Activated B cell treated with CpG ODN at 0.5 μM for 24 hours (primary cell): ENCODE measurements around the gene CHI3L1. TPM values are rescaled to one million over a fixed set of nuclear protein-coding genes. Genes with fewer than 3 reads are reported as not detected.

Experiments used
- ATAC-seq: fragments of 200-7000 bp; cut with Tn5 transposase; one replicate; pipeline ENCODE4 v1.10.0; 2021; ENCODE audit warnings: low read depth, mild to moderate bottlenecking, moderate library complexity
- CTCF ChIA-PET: fragments of 350-600 bp; sonication (Branson Sonifier 250); formaldehyde crosslinking; loops from one replicate; lab custom pipeline; 2021; ENCODE audit warnings: antibody characterized with exemption; lab: Charles Lee
- POLR2A ChIA-PET: fragments of 350-600 bp; sonication (Branson Sonifier 250); formaldehyde crosslinking; loops from one replicate; lab custom pipeline; 2021; ENCODE audit warnings: antibody characterized with exemption; lab: Charles Lee
- DNase-seq: peaks from one replicate; pipeline ENCODE4 v3.0.0; 2022
- H3K27ac Mint-ChIP-seq: one replicate; pipeline ENCODE4 v1.8.0; 2020; ENCODE audit warnings: mixed read lengths
- H3K27me3 Mint-ChIP-seq: one replicate; pipeline ENCODE4 v1.8.0; 2021; ENCODE audit warnings: mixed read lengths
- H3K36me3 Mint-ChIP-seq: one replicate; pipeline ENCODE4 v1.8.0; 2021; ENCODE audit warnings: low read depth, mixed read lengths
- H3K4me1 Mint-ChIP-seq: one replicate; pipeline ENCODE4 v1.8.0; 2021; ENCODE audit warnings: mixed read lengths
- H3K4me3 Mint-ChIP-seq: one replicate; pipeline ENCODE4 v1.8.0; 2020; ENCODE audit warnings: mild to moderate bottlenecking, mixed read lengths
- H3K9me3 Mint-ChIP-seq: one replicate; pipeline ENCODE4 v1.8.0; 2020; ENCODE audit warnings: mixed read lengths
- intact Hi-C: fragments of 100-400 bp; cut with micrococcal nuclease; formaldehyde crosslinking; loops from one replicate; pipeline ENCODE4 v1.15.1; 2024
- total RNA-seq: library from RNA; stranded (reverse); gene quantifications from 2 replicates; pipeline ENCODE4 v1.2.3, GENCODE V29; 2022
- TF ChIP-seq, protein P1 (sequence below): fragments of 200-600 bp; IDR thresholded peaks from one replicate; pipeline ENCODE4 v1.8.0; 2022; ENCODE audit warnings: antibody characterized with exemption, mild to moderate bottlenecking

CHI3L1 gene
- total RNA-seq, 1 donor from 2014 or later = 0.38 TPM

DNA sequence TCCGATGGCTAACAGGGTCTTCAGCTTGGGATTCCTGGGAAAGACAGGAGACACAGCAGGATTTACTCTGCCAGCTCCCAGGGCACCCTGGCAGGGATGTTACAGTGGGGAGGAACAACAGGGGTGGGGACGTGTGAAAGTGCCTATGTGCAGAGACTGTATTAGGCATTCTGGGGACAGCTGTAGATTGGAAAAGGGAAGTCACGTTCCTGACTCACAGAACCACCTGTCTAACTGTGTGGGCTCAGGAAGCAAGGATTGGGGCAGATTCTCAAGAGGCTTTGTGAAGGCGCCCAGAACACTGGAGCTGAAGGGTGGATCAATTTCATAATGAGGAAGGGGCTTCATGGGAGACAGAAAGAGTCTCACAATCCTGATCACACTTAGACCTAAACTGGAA lies 38.6 kb upstream of the CHI3L1 start:
- intact Hi-C loops = no loop called here
- no peaks in the 10 kb centered on the region for H3K9me3 Mint-ChIP-seq
- DNase-seq (no peak), ATAC-seq (no peak)
- H3K4me3 Mint-ChIP-seq = no peak overlapping the region
- no peak overlapping the region for H3K27ac Mint-ChIP-seq
- CTCF ChIA-PET = interaction anchor here (1.3 to 1.6 kb wide), 2 partner anchors 9 to 186 kb away, joined by 5 to 8 read pairs; no protein-coding TSS in a partner anchor
- POLR2A ChIA-PET = no interaction called here
- H3K27me3 Mint-ChIP-seq = peaks cover 14% of the 10 kb centered on the region
- no peaks in the 10 kb centered on the region for H3K36me3 Mint-ChIP-seq
- TF ChIP-seq, protein P1, sequence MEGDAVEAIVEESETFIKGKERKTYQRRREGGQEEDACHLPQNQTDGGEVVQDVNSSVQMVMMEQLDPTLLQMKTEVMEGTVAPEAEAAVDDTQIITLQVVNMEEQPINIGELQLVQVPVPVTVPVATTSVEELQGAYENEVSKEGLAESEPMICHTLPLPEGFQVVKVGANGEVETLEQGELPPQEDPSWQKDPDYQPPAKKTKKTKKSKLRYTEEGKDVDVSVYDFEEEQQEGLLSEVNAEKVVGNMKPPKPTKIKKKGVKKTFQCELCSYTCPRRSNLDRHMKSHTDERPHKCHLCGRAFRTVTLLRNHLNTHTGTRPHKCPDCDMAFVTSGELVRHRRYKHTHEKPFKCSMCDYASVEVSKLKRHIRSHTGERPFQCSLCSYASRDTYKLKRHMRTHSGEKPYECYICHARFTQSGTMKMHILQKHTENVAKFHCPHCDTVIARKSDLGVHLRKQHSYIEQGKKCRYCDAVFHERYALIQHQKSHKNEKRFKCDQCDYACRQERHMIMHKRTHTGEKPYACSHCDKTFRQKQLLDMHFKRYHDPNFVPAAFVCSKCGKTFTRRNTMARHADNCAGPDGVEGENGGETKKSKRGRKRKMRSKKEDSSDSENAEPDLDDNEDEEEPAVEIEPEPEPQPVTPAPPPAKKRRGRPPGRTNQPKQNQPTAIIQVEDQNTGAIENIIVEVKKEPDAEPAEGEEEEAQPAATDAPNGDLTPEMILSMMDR = no peak
- H3K4me1 Mint-ChIP-seq = no peaks in the 10 kb centered on the region

DNA sequence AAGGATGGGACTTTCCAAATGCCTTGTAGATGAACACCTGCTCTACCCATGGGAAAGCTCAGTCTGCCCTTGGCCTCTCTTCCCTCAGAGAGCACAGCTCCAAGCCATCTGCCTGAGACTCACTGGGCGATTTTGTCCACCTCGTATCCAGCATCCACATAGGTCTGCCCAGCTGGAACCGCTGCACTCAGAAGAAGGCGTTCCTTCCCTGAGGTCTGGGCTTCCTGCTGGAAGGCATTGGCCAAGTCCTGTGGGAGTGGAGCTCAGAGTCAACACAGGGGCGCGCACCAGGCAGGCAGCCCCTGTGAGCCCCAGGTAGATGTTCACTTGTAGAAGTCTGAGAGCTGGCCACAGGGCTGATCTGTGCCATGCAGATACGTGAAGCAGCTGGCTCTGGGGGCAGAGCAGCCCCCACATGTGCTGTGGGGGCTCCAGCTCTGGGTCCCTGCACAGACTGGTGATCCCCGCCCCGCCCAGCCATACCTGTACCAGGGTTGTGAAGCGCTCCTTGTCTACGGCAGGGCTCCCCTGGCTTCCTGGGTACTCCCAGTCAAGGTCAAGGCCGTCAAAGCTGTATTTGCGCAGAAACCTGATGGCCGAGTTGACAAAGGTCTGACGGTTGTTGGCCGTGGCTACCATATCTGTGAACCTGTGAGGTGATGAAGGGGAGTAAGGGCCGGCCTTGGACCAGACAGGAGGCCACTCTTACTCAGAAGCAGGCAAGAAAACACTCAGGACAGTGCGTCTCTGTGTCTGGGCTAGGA lies 36.7 kb upstream of the CHI3L1 start:
- Mint-ChIP-seq H3K27ac (no peak overlapping the region), H3K36me3 (no peaks in the 10 kb centered on the region), H3K27me3 (peaks cover 17% of the 10 kb centered on the region), H3K4me3 (no peak overlapping the region), H3K9me3 (no peaks in the 10 kb centered on the region), H3K4me1 (no peaks in the 10 kb centered on the region)
- intact Hi-C loops = no loop called here
- TF ChIP-seq, protein P1 = no peak
- CTCF ChIA-PET = no interaction called here
- DNase-seq (no peak), ATAC-seq (no peak)
- POLR2A ChIA-PET = no interaction called here

DNA sequence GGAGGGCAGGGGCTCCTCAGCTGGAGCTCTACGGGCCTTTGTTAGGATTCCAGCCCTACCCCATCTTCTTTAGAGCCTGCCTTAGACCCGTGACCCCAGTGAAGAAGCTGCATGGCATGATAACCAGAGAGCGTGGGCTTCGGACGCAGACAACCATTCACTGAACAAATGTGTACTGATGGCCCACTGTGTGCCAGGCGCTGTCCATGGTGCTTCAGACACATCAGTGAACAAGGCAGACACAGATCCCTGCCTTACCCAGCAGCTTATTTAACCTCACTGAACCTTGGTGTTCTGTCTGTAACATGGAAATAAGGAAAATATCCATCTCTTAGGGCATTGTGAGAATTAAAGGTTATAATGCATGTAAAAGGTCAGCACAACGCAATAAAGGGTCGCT lies 33.4 kb upstream of the CHI3L1 start:
- no peaks in the 10 kb centered on the region for H3K9me3 Mint-ChIP-seq
- TF ChIP-seq, protein P1 = no peak
- H3K4me3 Mint-ChIP-seq = no peak overlapping the region
- no peak for DNase-seq
- ChIA-PET POLR2A (no interaction called here), CTCF (no interaction called here)
- H3K27me3 Mint-ChIP-seq = peaks cover 18% of the 10 kb centered on the region
- no peak for ATAC-seq
- H3K4me1 Mint-ChIP-seq = peaks cover 4% of the 10 kb centered on the region
- intact Hi-C loops = no loop called here
- H3K36me3 Mint-ChIP-seq = no peaks in the 10 kb centered on the region
- no peak overlapping the region for H3K27ac Mint-ChIP-seq

DNA sequence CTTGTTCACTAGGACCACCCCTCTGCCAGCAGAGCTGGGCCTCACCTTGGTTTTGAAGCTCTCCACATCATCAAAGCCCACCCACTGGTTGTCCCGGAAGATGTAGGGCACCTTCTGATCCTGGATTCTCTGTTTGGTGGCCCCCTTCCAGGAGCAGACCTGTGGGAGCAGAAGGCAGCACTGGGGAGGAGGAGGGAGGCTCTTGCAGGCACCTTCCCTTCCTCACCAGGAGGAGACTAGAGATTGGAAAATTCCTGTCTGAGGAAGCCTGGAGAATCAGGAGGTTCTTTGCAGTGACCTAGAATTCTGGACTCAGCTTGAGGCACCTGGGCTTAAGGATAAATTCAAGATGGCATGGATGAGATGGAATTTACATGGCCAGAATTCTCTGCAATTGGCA lies 32.7 kb upstream of the CHI3L1 start:
- Mint-ChIP-seq H3K4me1 (peaks cover 4% of the 10 kb centered on the region), H3K4me3 (no peak overlapping the region), H3K36me3 (no peaks in the 10 kb centered on the region), H3K27me3 (peaks cover 18% of the 10 kb centered on the region), H3K9me3 (no peaks in the 10 kb centered on the region), H3K27ac (no peak overlapping the region)
- TF ChIP-seq, protein P1 = no peak
- no peak for DNase-seq
- intact Hi-C loops = no loop called here
- ChIA-PET POLR2A (no interaction called here), CTCF (interaction anchor here (5.3 kb wide), 1 partner anchor 179 kb away, joined by 81 read pairs; no protein-coding TSS in a partner anchor)
- ATAC-seq = no peak

DNA sequence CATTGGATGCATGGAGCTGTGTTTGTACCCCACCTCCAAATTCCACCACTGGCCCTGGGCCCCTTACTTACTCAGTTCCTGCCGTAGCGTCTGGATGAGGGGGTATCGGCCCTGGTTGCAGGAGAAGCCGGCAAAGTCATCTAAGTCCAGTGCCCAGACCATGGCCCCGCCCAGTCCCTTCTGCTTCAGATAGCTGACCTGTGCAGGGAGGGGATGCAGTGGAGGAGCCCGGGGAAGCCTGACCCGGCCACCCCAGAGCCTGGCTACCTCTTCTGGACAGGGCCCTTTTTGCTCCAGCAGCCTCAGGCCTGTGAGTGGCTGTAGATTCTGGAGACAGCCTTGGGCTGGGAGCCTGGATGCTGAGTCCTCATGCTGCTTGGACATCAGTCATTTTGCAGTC lies 31.2 kb upstream of the CHI3L1 start:
- Mint-ChIP-seq H3K27me3 (peaks cover 15% of the 10 kb centered on the region), H3K27ac (no peak overlapping the region), H3K36me3 (no peaks in the 10 kb centered on the region), H3K9me3 (no peaks in the 10 kb centered on the region), H3K4me3 (no peak overlapping the region), H3K4me1 (peaks cover 4% of the 10 kb centered on the region)
- intact Hi-C loops = no loop called here
- DNase-seq = no peak
- TF ChIP-seq, protein P1 = no peak
- ChIA-PET POLR2A (no interaction called here), CTCF (interaction anchor here (1.4 to 5.3 kb wide), 3 partner anchors 100 to 187 kb away, joined by 3 to 81 read pairs (median 25); no protein-coding TSS in a partner anchor)
- no peak for ATAC-seq
